Erythroblast (primary cell): Measurements from ENCODE around the gene PCDHGB6.
A peak's percentile ranks its signal among the peaks of the same experiment; 100 is the strongest.
"Not testable (repeated sequence)": the region's sequence is repeated elsewhere in the genome, so short reads cannot be mapped to it uniquely, and the experiment has no call there.

Experiments
- DNase-seq, 2 experiments: peaks; one replicate each; lab custom pipeline; 2025; lab: John Stamatoyannopoulos, UW
- GATA1 ChIP-seq: IDR thresholded peaks from 2 replicates; pipeline ENCODE4 v1.6.1; 2011; ENCODE audit warnings: low read depth, mild to moderate bottlenecking, control low read depth, low read length, moderate library complexity
- POLR2A ChIP-seq: IDR thresholded peaks from 2 replicates; pipeline ENCODE4 v1.6.1; 2011; ENCODE audit warnings: mild to moderate bottlenecking, low read length

PCDHGB6 gene

GRCh38 chr5:141407790-141408505 lies at the start of gene PCDHGB6:
PCDHGB6 (plus strand) TSS chr5:141408021; CDS start chr5:141408203, 182 bp downstream.
- peak; percentile 31 to 45 for DNase-seq

- TF ChIP-seq POLR2A (no peak), GATA1 (no peak)
- DNase-seq, result peak; percentile 6 to 18
Observed at GRCh38 chr5:141359790-141360426, 47.9 kb upstream of the PCDHGB6 start, which contains the start of gene PCDHGB2. PCDHGB2 (plus strand) TSS chr5:141359994; CDS start chr5:141360136, 142 bp downstream.

DNA sequence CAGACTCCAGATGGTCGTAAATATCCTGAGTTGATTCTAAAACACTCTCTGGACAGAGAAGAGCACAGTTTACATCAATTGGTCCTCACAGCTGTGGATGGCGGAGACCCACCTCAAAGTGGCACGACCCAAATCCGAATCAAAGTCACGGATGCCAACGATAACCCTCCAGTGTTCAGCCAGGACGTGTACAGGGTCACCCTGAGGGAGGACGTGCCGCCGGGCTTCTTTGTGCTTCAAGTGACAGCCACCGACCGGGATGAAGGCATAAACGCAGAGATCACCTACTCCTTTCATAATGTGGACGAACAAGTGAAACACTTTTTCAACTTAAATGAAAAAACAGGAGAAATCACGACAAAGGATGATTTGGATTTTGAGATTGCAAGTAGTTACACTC lies 47.1 kb upstream of the PCDHGB6 start:
- DNase-seq, result no peak
- TF ChIP-seq POLR2A (no peak), GATA1 (no peak)

- TF ChIP-seq GATA1 (no peak), POLR2A (no peak)
- no peak for DNase-seq
Observed at GRCh38 chr5:141362719-141363118, 45.1 kb upstream of the PCDHGB6 start.

GRCh38 chr5:141363952-141364660 lies 43.7 kb upstream of the PCDHGB6 start, which contains the start of gene PCDHGA5:
PCDHGA5 (plus strand) TSS chr5:141364162; CDS start chr5:141364331, 169 bp downstream.
- TF ChIP-seq POLR2A (no peak), GATA1 (no peak)
- DNase-seq, result no peak

DNA sequence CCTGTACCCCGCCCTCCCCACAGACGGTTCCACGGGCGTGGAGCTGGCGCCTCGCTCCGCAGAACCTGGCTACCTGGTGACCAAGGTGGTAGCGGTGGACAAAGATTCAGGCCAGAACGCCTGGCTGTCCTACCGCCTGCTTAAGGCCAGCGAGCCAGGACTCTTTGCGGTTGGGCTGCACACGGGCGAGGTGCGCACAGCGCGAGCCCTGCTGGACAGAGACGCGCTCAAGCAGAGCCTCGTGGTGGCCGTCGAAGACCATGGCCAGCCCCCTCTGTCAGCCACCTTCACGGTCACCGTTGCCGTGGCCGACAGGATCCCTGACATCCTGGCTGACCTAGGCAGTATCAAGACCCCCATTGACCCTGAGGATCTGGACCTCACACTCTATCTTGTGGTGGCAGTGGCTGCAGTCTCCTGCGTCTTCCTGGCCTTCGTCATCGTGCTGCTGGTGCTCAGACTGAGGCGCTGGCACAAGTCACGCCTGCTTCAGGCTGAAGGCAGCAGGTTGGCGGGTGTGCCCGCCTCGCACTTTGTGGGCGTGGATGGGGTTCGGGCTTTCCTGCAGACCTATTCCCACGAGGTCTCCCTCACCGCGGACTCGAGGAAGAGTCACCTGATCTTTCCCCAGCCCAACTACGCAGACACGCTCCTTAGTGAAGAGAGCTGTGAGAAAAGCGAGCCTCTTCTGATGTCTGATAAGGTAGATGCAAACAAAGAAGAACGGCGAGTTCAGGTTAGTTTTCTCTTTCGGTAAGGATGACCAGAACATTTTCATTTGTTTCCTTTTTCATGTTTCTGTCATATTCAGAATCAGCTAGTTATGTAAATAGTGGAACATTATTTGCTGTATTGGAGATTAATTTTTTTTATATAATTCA lies 41.6 kb upstream of the PCDHGB6 start:
- no peak for DNase-seq

GRCh38 chr5:141369994-141370848 lies 37.6 kb upstream of the PCDHGB6 start, which contains the start of gene PCDHGB3:
PCDHGB3 (plus strand) TSS chr5:141370242; CDS start chr5:141370395, 153 bp downstream.
- TF ChIP-seq POLR2A (no peak), GATA1 (no peak)
- peak; percentile 4 to 8 for DNase-seq

More for the DNA sequence above, 41.6 kb upstream of the PCDHGB6 start:
- TF ChIP-seq POLR2A (no peak), GATA1 (no peak)

DNA sequence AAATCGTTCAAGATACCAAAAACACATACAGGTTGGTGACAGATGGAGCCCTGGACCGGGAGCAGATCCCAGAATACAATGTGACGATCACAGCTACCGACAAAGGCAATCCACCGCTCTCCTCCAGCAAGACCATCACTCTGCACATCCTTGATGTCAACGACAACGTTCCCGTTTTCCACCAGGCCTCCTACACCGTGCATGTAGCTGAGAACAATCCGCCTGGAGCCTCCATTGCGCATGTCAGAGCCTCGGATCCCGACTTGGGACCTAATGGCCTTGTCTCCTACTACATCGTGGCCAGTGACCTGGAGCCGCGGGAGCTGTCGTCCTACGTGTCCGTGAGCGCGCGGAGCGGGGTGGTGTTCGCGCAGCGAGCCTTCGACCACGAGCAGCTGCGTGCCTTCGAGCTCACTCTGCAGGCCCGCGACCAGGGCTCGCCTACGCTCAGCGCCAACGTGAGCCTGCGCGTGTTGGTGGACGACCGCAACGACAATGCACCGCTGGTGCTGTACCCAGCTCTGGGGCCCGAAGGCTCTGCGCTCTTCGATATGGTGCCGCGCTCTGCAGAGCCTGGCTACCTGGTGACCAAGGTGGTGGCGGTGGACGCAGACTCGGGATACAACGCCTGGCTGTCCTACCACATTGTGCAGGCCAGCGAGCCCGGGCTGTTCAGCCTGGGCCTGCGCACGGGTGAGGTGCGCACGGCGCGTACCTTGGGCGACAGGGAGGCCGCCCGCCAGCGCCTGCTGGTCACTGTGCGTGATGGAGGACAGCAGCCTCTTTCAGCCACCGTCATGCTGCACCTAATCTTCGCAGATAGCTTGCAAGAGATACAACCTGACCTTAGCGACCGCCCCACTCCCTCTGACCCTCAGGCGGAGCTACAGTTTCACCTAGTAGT lies 36.0 kb upstream of the PCDHGB6 start:
- no peak for TF ChIP-seq POLR2A
- TF ChIP-seq GATA1, result no peak
- no peak for DNase-seq

DNA sequence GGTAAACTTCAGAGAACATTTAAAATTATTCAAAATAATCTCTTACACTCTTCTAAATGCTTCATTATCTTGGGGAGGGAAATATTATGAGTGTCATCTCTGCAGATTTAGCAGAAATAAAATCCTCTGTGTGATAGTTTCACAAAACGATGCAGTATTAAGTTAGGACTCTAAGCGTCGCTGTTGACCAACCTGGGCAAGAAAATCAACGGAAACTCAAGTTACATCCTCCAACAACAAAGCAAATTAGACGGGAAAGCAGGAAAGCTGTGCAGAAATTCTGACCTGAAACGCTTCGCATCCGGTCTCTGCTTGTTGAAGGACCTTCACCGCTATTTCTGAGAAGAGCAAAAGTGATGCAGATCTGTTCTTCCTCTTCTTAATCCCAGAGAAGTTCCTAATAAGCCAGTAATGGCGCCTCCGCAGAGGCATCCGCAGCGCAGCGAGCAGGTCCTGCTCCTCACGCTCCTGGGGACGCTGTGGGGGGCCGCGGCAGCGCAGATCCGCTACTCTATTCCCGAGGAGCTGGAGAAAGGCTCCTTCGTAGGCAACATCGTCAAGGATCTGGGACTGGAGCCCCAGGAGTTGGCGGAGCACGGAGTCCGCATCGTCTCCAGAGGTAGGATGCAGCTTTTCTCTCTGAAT lies 34.0 kb upstream of the PCDHGB6 start, which contains the start of gene PCDHGA6:
TSS of gene PCDHGA6 (plus strand) at position 219 of the 645 bp plus-strand sequence. CDS start at position 412, 193 bp downstream.
- TF ChIP-seq POLR2A, result no peak
- TF ChIP-seq GATA1, result no peak
- peak; percentile 3 to 10 for DNase-seq

DNA sequence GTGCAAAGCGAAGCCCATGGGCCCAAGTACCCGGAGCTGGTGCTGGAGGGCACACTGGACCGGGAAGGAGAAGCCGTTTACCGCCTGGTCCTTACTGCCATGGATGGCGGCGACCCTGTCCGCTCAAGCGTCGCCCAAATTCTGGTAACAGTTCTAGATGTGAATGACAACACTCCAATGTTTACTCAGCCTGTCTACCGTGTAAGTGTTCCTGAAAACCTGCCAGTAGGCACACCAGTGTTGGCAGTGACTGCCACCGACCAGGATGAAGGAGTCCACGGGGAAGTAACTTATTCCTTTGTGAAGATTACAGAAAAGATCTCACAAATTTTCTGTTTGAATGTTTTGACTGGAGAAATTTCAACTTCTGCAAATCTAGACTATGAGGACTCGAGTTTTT lies 33.2 kb upstream of the PCDHGB6 start:
- no peak for TF ChIP-seq GATA1
- no peak for TF ChIP-seq POLR2A
- DNase-seq, result no peak

DNA sequence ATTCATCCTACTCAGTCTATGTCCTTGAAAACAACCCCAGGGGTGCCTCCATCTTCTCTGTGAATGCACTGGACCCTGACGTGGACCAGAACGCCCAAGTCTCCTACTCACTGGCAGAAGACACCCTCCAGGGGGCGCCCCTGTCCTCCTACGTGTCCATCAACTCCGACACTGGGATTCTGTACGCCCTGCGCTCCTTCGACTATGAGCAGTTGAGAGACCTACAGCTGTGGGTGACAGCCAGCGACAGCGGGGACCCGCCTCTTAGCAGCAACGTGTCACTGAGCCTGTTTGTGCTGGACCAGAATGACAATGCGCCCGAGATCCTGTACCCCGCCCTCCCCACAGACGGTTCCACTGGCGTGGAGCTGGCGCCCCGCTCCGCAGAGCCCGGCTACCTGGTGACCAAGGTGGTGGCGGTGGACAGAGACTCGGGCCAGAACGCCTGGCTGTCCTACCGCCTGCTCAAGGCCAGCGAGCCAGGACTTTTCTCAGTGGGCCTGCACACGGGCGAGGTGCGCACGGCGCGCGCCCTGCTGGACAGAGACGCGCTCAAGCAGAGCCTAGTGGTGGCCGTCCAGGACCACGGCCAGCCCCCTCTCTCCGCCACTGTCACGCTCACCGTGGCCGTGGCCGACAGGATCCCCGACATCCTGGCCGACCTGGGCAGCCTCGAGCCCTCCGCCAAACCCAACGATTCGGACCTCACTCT lies 32.2 kb upstream of the PCDHGB6 start:
- DNase-seq, result not testable (repeated sequence)
